ENCODE data around the gene TLCD3B. TPM values are rescaled to one million over a fixed set of nuclear protein-coding genes. Genes with fewer than 3 reads are reported as not detected.

TLCD3B gene
- total and polyA plus RNA-seq, 2 of the 4 experiments (the other 2 are of a cell fraction): 0.19 TPM; not detected in 1

- DNase-seq (no peak), ATAC-seq (ENCODE audit: low read depth) (no peak)
- H3K9me1 ChIP-seq (ENCODE audit: insufficient read depth, low read length): peaks cover 22% of the 10 kb centered on the region
- BruUV-seq (replicated peaks): no TSS peak
- peak overlapping the region; percentile 22; the same call in 1 of the 2 replicates for H3K9ac ChIP-seq (ENCODE audit: low read depth, low read length)
- H3K9me3 ChIP-seq (ENCODE audit: control insufficient read depth, insufficient read depth, low read length): no peaks in the 10 kb centered on the region
- peaks cover 28 to 64% of the 10 kb centered on the region in 2 experiments for H3K79me1 ChIP-seq (ENCODE audit: low read depth in 1 of 2, low read length in 2 of 2)
- H3K27ac ChIP-seq (ENCODE audit: insufficient read depth, low read length): 0 out of 2 replicates have a peak overlapping the region, but pooled peaks have one; percentile 3
- peaks cover 65% of the 10 kb centered on the region for H4K20me1 ChIP-seq (ENCODE audit: insufficient read depth, low read length)
- intact Hi-C loops (cut with micrococcal nuclease) (no loop called here), dilution Hi-C loops (cut with HindIII; ENCODE audit: low sequenced_read_pairs, unreplicated experiment) (no loop called here), in situ Hi-C loops (cut with MboI; ENCODE audit: low sequenced_read_pairs) (no loop called here)
- 83% methylated on average over 2 of the region's 9 CpGs; no CpG with 5 or more reads in 1 of the 2 experiments for WGBS, 2 experiments (ENCODE audit: extremely low coverage in 2 of 2, insufficient read length in 1 of 2)
- TF ChIP-seq BHLHE40 (IDR thresholded peaks at IDR 0.05; ENCODE audit: low read depth, low read length) (no peak), NFE2L2 (IDR thresholded peaks at IDR 0.05; ENCODE audit: low read depth, low read length) (no peak), RFX5 (IDR thresholded peaks at IDR 0.05; ENCODE audit: low read depth, low read length) (no peak), MXI1 (IDR thresholded peaks at IDR 0.05; ENCODE audit: borderline replicate concordance, low read depth, low read length) (no peak), FOS (IDR thresholded peaks at IDR 0.05; ENCODE audit: low read depth, low read length) (no peak), MAFK (IDR thresholded peaks at IDR 0.05; ENCODE audit: low read depth, low read length) (no peak), ELK1 (IDR thresholded peaks at IDR 0.05; ENCODE audit: borderline replicate concordance, low read depth, low read length) (no peak), POLR2A (IDR thresholded peaks at IDR 0.05; ENCODE audit: low read depth, low read length) (no peak), USF2 (IDR thresholded peaks at IDR 0.05; ENCODE audit: low read depth, low read length) (no peak), CTCF (conservative IDR thresholded peaks at IDR 0.05; ENCODE audit: low read depth, low read length) (no peak), RAD21 (IDR thresholded peaks at IDR 0.05; ENCODE audit: low read length) (no peak), MAZ (IDR thresholded peaks at IDR 0.05; ENCODE audit: borderline replicate concordance, low read depth, low read length) (no peak)
- H3K18ac ChIP-seq (ENCODE audit: low read depth, low read length): no peak overlapping the region
- peaks cover 61% of the 10 kb centered on the region for H3K36me3 ChIP-seq (ENCODE audit: control insufficient read depth, insufficient read depth, low read length)
- no peak overlapping the region for H4K5ac ChIP-seq (ENCODE audit: low read depth, low read length)
- no peak overlapping the region for H2BK5ac ChIP-seq (ENCODE audit: low read depth, low read length, poor library complexity, severe bottlenecking)
- H3K4ac ChIP-seq (ENCODE audit: low read depth, low read length): no peak overlapping the region
- H3K14ac ChIP-seq (replicated peaks; ENCODE audit: low read depth, low read length): no peak overlapping the region
- no peak overlapping the region for H4K91ac ChIP-seq (ENCODE audit: insufficient read depth, low read depth, low read length)
- POLR2A ChIA-PET (ENCODE audit: unreplicated experiment): no interaction called here
- H2AK9ac ChIP-seq (replicated peaks; ENCODE audit: low read depth, low read length, poor library complexity): peak overlapping the region; percentile 3
- no peak overlapping the region; the same call in 1 of the 2 replicates for H3K4me3 ChIP-seq (ENCODE audit: insufficient read depth, low read depth, low read length)
- H3K27me3 ChIP-seq (ENCODE audit: control insufficient read depth, insufficient read depth, low read length): no peaks in the 10 kb centered on the region
- H2BK15ac ChIP-seq (ENCODE audit: low read depth, low read length): no peak overlapping the region
- peaks cover 30% of the 10 kb centered on the region for H3K4me1 ChIP-seq (ENCODE audit: control insufficient read depth, insufficient read depth, low read length)
- H3K23ac ChIP-seq (ENCODE audit: low read depth, low read length): 0 out of 2 replicates have a peak overlapping the region, but pooled peaks have one; percentile 72
- H4K8ac ChIP-seq (ENCODE audit: low read depth in 2 of 2, low read length in 2 of 2): no peak overlapping the region
- CTCF ChIA-PET: no interaction called here
- H2AFZ ChIP-seq (replicated peaks; ENCODE audit: low read length, poor library complexity): peak overlapping the region; percentile 1
- H3K4me2 ChIP-seq (ENCODE audit: low read depth, low read length): peak overlapping the region; percentile 31; the same call in 1 of the 2 replicates
- H2BK120ac ChIP-seq (ENCODE audit: low read depth, low read length): no peak overlapping the region
- H2AK5ac ChIP-seq (ENCODE audit: low read depth, low read length): no peak overlapping the region
- no peak overlapping the region for H2BK20ac ChIP-seq (ENCODE audit: low read depth, low read length)
- no peak overlapping the region for H3K56ac ChIP-seq (ENCODE audit: extremely low read depth, insufficient read depth, low read length)
Measured at GRCh38 chr16:30068333-30068732, 37.3 kb upstream of the TLCD3B start.
